GM18520 (cell line): ENCODE data around the gene PPT1.
"Not testable (repeated sequence)": the region's sequence is repeated elsewhere in the genome, so short reads cannot be mapped to it uniquely, and the experiment has no call there.

Experiments
- ATAC-seq: cut with Tn5 transposase; IDR thresholded peaks from one replicate; pipeline ENCODE4 v1.9.1; 2021; ENCODE audit not compliant: unreplicated experiment

The PPT1 gene

DNA sequence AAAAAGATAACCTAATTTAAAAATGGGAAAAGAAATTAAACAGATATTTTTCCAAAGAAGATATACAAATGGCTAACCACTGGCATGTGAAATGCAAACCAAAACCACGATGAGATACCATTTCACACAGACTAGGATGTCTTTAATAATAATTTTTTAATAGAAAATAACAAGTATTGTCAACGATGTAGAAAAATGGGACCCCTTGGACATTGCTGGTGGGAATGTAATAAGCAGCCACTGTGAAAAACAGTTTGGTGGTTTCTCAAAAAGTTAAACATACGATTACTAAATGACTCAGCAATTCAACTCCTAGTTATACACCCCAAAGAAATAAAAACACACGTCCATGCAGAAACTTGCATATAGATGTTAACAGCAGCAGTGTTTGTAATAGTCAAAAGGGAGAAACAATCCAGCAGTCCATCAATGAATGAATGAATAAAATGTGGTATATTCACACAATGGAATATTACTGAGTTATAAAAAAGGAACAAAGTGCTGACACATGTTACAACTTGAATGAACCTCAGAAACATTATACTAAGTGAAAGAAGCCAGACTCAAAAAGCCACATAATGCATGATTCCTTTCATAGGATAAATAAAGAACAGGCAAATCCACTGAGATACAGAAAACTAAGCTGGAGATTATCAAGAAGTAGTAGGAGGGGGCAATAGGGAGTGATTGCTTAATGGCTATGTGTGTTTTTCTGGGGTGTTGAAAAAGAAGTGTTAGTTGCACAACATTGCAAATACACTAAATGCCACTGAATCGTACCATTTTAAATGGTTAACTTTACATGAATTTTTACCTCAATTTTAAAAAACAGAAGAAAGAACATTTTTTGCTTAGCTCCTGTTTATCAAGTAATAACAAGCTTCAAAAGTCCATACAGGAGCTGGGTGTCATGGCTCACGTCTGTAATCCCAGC lies 4.1 kb downstream of the PPT1 start:
- no peak for ATAC-seq

DNA sequence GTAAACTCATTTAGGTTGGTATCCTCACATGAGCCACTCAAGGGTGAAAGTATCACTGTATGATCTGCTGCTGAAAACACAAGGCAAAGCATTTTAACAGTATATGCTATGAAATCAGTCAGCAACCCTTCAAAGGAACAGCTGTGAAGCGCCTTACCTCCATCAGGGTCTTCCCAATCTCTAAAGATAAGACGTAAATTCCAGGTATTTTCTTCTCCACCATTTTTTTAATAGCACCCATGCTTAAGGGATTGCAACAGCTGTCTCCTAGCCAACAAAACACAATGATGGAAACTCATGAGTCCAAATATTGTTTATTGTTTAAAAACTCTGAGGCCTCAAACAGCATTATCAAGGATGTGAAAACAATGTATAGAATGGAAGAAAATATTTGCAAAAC lies 4.8 kb downstream of the PPT1 start:
- no peak for ATAC-seq

DNA sequence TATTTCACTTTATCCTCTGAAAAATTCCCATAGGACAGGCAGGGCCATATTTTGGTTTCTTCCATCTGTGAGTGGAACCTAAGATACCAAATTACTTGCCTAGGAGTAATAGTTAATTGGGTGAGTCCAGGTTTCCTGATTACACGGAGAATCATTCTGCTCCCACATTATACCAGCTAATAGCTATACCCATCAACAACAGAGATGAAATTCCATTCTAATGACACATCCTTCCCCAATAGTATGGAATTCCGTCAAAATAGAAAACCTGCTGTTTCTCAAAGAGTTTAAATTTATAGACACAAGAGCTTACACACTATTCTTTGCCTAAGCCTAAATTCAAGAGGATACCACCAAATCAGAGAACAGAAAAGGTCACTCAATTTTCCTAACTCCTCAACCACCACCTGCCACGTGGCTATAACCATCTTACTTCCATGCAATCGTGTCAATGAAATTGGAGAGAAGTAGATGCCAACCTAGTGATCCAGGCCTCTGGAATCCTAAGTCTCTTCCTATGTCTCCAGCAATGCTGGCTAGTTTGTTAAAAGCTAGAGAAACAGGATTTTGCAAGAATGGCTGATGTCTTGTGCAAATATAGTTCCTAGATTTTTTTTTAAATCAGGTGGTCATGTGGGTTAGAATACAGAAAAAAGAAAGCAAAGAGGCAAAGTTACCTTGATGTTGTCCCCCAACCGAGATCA lies 6.2 kb downstream of the PPT1 start:
- ATAC-seq = no peak

DNA sequence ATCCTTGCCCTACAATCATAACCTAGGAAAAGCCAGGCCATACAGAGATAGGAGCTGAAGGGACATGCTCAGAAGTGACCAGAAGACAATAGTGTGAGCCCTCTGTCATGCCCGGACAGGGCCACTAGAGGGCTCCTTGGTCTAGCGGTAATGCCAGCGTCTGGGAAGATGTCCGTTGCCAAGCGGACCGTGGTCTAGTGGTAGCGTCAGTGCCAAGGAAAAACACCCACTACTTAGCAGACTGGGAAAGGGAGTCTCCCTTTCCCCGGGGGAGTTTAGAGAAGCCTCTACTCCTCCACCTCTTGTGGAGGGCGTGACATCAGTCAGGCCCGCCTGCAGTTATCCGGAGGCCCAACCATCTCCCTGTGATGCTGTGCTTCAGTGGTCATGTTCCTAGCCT lies 12.3 kb downstream of the PPT1 start:
- ATAC-seq = not testable (repeated sequence)

DNA sequence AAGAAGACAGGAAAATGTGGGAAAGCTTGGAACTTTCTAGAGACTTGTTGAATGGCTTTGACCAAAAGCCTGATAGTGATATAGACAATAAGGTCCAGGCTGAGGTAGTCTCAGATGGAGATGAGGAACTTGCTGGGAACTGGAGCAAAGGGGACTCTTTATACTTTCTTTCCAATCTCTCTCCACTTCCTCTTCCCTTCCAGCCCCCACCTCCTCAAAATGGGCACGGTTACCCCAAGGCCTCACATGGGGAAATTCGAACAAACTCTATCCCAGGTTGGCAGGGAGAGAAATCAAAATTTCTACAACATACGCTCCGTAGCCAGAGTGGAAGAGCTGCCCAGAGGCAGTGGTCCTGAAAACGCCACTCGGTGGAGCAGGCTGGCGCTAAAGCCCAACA lies 15.2 kb downstream of the PPT1 start:
- no peak for ATAC-seq

DNA sequence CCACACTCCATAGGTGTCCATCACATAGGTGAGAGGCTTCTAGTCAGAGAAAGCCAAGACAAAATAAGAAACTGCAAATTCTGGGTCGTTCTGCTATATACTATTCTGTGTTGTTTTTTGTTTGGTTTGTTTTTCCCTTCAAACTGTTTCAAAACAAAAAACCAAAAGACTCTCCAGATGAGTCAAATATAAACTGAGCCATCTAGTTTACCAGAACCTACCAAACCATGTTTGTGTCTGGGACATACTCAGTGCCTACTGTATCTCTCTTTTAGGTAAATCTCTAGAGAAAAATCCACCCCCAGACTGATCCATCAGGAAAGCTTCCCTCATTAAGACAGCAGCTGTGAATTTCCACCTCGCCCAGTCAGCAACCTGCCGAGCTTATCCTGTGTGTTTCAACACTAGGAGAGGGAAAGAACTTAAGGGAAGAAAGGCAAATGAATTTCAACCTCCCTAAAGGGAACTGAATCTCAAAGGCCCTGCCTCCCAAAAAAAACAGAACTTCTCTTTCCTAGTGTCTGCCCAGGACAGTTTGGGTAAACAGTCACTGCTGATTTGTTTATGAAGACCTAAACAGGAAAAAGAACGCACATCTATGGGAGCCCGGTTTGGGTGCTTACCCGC lies 17.2 kb downstream of the PPT1 start:
- ATAC-seq = no peak

DNA sequence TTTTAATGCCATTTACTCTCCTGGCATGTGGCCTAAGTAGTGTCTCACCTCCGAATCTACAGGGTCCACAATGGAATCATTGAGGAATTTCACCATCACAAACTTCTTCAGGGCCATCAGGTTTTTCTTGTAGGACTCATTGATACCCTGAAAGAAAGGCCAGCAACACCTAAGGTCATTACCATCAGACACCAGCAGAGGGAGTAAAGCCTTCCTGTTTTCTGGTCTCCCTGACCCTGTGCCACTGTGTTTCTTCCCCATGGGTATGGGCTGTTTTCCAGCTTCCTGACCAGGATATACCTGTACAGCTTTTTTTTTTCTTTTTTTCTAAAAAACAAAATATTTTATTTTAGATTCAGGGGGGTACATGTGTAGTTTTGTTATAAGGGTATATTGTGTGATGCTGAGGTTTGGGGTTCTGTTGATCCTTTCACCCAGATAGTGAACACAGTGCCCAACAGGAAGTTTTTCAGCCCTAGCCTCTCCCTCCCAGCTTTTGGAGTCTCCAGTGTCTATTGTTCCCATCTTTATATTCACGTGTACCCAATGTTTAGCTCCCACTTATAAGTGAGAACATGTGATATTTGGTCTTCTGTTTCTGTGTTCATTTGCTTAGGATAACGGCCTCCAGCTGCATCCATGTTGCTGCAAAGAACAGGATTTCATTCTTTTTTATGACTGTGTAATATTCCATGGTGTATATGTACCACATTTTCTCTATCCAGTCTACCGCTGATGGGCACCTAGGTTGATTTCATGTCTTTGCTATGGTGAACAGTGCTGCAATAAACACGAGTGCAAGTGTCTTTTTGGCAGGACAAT lies 18.3 kb downstream of the PPT1 start:
- no peak for ATAC-seq

DNA sequence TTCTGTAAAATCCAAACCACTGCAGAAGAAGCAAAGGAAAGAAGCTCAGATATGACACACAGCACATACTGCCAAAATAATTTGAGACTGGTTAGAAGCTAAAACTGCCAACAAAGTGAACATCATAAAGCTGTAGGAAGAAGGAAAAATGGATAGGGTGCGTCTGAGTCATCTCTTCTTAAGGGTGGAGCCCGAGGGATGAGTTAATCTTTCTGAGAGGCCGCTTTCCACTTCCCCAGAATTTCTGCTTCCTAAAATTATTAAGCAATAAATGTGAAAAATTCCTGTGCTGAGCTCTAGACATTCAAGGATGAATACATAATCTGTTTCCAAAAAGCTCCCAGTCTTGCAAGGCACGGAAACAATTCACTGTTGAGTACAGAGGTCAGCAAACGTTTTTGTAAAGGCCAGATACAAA lies 20.1 kb downstream of the PPT1 start:
- ATAC-seq = no peak

DNA sequence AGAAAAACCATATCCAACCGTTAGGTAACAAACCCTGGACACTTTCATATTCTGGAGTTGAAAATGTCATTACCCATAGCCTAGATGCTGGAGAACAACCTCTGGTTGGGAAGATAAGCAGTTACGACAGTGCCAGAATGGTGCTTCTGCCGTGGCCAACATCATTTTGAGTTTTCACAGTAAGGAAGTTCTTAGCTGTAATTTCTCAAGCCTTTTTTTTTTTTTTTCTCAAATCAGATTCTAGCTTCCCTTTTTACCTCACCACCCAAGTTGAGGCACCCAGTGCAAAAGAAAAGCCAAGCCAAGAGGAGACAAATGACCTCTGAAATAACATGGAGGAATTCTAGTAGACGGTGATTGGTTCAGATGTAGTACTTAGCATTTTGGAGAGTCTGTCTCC lies 21.8 kb downstream of the PPT1 start:
- ATAC-seq = no peak

DNA sequence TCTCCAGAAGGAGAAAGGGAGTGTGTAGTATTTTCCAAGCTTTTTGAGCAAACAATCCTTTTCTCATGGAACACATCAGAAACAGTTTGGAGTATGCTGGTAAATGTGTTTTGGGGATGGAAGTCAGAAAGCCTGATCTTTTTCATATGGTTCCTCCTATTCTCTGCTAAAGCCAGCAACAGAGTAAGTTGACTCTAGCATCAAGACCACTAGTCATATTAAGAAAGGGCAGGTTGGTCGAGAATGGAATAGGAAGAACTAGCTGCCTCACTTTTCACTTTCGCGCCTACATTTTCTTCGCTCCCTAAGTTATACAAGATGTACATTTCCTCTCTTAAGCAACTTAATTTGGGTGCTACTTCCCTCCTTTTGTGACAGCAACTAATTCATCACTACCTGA lies 24.0 kb downstream of the PPT1 start:
- no peak for ATAC-seq

DNA sequence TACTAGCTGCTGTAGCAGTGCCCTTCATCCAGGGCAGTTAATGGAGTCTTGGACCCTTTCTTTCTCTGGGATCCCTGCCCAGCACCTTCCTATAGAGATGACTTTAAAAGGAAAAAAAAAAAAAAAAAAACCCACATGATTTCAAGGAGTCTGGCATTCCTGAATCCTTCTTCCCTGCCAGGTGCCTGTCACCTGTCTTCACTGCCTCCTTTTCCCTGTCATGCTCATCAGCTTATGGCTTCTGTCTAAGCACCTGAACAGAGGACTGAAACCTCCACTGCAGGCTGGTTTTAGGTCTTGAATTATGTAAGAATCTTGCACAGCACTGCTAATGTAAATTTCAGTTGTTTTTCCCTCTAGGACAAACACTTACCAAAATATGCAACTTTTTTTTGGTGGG lies 24.9 kb downstream of the PPT1 start:
- no peak for ATAC-seq

DNA sequence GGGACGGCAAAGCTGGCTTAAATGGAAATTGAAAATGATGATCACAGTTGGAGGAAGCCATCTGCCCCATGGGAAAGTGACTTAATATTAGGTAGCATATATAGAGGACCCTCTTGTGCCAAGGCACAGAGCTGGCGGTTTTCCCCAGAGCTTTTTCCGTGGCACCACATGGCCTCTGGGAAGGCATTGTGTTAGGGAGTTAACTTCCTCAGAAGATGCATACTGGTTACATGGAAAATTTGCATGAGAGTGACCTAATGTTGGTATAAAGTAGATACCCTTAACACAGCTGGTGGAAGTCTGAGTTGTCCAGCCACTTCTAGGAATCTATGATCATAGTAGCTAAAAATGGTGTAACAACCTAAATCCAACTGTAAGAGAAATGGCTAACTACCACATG lies 29.2 kb downstream of the PPT1 start:
- ATAC-seq = no peak

DNA sequence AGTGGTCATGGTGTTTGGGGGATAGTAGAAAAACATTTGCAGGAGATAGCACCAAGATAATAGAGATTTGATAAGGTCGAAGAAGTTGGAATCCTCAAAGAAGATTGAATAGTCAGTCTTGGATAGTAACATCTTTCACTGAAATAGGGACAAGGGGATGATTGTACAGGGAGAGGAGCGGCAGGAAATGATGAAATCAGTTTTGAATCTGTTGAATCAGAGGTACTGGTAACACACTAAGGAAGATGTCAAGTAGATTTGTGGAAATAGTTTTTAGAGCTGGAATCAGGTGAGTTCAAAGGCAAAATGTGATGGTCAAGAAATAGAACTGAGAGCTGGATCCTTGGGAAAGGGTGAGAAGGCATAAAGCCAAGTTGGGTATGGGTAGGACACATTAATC lies 30.0 kb downstream of the PPT1 start:
- ATAC-seq = no peak

DNA sequence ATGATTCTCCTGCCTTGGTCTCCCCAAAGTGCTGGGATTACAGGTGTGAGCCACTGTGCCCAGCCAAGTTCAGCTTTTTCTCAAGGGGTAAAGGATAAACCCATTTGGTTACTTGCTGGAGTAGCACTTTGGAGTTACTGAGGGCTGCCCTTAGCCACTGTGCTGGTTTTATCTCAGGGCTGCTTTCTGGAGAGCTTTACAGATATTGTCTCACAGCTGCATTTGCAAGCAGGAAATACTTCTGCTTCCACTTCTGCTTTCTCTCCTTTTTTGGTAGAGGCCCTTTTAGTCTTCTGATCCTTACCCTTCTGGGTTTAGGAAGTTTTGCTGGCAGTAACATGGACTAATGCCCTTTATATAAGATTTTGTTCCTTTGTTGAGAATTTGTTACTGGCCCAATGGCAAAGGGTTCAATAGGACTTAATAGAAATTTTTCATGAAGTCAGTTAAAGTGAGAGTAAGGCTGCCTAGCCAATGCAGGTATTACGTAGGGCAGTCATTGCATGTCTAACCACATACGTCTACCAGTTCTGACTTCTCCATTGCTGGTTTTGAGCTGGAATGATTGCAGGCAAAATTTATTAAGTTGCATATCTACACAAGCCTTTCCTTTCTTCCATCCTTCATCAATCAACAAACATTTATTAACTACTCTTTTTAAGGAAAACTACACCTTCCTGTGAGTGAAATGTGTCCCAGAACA lies 32.1 kb downstream of the PPT1 start:
- ATAC-seq = peak; percentile 50

DNA sequence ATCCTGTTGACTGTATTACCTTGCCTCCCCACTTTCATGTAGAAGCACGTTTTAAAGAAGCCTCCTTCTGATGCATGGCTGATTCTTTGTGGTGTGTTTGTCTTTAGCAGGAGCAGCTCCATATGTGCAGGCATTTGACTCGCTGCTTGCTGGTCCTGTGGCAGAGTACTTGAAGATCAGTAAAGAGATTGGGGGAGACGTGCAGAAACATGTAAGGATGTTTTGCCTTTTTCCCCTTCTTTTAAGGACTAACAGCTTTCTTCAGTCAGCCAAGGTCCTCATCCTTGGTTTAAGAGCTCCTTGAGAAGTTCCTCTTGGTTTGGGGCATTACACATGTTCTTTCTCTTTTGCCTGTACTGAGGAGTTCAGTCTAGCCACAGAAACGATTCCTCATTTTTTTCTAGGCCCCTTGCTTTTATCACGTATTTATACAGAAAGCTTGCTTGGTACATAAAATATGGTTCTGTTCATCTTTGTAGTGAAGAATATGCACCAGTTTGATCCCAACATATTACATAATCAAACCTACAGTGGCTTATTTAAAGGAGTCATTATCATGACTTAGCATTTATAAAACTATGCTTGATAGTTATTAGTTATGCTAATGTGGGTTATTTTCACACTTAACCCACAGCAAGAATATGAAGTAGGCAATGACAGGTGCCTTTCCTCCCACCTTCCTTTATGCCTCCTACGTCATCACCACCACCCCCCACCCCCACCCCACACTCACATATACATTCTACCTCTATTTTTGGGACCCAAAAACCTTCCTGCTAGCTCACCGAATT lies 36.9 kb downstream of the PPT1 start:
- no peak for ATAC-seq

DNA sequence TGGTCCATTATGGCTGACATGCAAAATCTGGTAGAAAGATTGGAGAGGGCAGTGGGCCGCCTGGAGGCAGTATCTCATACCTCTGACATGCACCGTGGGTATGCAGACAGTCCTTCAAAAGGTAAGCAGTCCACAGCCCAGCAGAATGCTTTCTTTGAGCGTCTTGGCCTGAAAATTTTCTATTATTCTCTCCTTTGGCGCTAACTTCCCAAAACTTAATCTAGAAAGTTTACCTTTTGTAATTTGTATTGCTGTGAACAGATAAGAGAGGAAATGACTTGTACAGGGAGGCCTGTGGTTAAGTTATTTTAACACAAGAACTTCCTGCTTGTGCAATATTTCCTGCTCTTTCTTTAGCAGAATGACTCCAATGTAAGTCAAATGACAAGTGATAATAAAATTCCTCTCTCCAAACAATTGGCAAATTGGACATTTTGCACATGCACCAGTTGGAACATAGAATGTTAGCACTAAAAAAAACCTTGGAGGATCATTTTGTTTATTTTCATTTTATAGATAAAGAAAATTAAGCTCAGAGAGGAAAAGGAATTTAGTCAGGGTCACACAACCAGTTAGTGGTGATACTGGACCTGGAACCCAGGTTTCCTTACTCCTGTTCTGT lies 37.6 kb downstream of the PPT1 start:
- peak; percentile 32 for ATAC-seq

DNA sequence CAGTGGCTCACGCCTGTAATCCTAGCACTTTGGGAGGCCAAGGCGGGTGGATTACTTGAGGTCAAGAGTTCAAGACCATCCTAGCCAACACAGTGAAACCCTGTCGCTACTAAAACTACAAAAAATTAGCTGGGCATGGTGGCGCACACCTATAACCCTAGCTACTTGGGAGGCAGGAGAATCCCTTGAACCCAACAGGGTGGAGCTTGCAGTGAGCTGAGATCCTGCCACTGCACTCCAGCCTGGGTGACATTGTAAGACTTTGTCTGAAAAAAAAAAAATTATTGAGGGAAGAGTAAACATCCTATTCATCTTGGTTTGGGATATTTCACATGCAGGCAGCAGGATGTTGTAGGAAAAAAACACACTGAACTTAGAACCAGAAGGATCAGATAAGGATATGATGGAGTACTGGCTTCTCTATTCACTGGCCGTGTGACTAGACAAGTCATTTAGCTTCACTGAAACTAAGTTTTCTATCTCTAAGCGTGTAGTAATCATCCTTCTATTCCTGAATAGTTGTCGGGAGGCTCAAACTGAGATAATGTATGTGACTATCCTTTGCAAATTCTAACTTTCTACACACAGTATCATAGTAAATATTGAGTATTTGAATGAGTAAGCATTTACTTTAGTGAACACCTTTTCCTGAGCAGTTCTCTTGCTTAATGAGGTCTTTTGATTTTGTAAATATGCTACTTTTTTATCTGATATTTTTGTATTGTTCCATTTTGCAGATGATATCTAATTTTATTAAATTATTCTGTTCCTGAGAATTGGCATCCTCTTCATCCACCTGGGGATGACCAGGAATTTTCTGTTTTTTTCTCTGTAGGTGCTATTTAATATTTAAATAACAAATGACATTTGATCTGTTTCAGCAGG lies 38.4 kb downstream of the PPT1 start:
- no peak for ATAC-seq

DNA sequence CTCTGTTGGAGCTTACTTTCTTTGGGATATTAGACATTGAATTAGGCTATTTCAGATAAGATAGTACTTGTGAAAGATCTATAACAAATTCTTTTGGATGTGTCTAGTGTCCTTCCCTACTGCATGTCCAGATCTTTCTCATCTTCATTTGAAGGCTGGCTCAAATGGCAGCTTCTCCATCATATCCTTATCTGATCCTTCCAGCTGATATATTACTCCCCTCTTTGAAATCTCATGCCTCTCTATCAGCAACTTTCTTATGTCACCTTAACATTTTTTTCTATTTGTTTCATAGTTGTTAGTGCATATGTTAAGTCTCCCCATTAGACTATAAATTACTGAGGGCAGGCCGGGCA lies 39.0 kb downstream of the PPT1 start:
- ATAC-seq = no peak
